Right renal pelvis (tissue), 4 donors: ENCODE results near the gene ACVR1. TPM values are rescaled to one million over a fixed set of nuclear protein-coding genes. Genes with fewer than 3 reads are reported as not detected.
A peak's percentile ranks its signal among the peaks of the same experiment; 100 is the strongest.

Experiments
- DNase-seq, 4 donors: peaks; one replicate each; pipeline ENCODE4 v3.0.0-alpha.2; 2013; ENCODE audit warnings: low read depth in 4 of 4, low spot score in 3 of 4, missing footprints in 1 of 4
- polyA plus RNA-seq, 4 donors: library from polyadenylated mRNA; unstranded; fragments of 120-200 nt; gene quantifications; one replicate each; pipeline ENCODE4 v1.2.1, GENCODE V29; 2013; ENCODE audit not compliant: insufficient read length in 4 of 4

Gene ACVR1
- 10 to 100 TPM; 26.1 to 34.6 (median 31.6) TPM for polyA plus RNA-seq

DNA sequence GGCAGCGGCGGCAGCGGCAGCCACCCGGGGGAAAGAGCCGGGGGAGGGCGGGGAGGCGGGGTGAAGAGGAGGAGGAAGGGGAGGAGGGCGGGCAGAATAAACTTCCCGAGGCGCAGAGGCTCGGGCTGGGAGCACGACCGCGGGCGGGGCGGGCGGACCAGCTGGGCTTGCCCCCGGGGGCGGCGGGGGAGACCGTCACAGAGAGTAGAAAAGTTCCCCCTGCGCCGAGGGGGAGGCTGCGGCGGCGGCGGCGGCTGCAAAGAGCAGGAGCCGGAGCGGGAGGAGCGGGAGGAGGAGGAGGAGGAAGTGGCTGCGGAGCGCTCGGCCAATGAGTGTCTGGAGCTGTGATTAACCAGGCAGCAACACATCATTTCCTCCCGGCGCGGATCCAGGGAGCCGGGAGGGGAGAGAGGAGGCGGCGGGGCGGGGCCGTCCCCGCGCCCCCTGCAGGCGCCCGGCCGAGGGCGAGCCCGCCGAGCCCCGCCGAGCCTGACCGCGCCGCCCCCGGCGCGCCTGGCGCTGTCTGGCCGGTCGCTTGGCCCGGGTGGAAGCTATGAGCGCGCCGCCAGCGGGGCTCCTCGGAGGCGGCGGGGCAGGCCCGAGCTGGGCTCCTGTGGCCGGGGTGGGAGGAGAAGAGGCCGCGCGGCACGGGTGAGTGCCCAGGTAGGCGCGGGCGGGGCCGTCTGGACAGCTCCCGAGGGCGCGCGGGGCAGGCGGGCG lies at the start of gene ACVR1:
TSS of gene ACVR1 (minus strand) at position 265 of the 720 bp plus-strand sequence. CDS start 76,837 bp downstream, outside the sequence.
- DNase-seq, result peak; percentile 81 to 94 (median 93)

DNA sequence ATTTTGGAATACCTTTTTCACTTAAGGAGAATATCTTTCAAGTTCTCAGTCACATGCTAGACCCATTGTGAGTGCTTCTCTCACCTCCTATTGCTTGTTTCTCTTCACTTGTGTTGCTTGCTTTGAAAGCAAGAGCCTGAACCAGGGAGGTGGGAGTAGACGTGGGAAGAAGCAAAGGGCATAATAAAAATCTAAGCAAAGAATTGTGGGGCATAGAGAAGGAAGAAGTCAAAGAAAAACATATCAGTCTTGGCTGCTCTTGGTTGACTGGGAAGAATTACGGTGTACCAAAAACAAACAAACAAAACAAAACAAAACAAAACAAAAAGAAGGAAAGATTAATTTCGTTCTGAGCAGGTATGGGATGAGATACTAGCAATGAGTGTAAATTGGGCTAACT lies 48.9 kb upstream of the ACVR1 start:
- no peak for DNase-seq

DNA sequence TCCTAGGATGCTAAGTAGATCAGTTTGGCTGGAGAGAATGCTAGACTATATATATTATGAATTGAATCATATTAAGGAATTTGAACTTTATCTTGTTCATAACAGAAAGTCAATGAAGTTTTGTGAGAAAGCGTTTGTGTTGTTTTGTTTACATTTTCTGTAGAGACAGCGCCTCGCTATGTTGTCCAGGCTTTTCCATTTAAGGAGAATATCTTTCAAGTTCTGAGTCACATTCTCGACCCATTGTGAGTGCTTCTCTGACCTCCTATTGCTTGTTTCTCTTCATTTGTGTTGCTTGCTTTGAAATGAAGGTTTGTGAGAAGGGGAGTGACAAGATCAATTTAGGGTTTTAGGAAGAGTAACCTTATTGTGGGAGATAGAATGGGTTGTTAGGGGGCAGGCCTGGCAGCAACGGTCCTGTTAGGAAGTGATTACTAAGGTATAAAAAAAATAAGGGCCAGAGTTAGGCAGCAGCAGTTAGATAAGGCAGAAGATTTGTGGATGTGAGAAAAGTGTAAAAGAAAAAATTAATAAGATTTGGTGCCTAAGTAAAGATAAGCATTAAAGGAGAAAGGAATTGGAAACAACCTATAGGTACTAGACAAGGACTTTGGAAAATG lies 47.6 kb upstream of the ACVR1 start:
- no peak for DNase-seq

DNA sequence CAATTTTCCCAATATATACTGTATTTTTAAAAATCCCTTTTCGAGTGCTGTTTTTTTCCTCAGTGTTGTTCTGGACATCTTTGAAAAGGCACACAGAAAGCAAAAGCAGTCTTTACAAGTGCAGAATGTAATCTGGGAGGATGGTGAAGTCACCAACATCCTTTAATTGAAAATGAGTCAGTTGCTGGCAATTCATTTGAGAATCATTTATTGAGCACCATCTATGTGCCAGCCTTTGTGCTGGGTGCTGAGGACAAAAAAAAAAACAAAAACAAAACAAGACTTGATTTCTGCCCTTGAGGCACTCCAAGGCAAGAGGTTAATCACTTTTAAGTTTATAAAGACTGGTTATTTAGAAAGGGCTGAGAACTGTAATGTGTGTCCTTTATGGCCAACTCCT lies 46.7 kb upstream of the ACVR1 start:
- DNase-seq, result no peak

DNA sequence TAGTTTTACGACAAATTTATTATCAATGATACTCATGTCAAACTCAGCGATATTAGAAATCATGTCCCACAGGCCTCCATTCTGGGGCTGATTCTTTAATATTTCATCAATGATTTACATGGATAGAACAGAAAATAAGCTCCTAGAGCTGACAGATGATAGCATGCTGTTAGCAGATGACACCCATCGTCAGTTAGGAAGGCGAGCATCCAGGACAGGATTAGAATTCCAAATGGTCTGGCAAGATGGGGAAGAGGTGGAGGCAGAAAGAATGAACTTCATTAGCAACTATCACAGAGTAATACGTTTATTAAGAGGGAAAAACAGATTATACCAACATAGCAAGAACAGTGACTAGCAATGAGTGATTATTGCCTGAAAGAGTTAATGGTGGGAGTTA lies 46.2 kb upstream of the ACVR1 start:
- no peak for DNase-seq

DNA sequence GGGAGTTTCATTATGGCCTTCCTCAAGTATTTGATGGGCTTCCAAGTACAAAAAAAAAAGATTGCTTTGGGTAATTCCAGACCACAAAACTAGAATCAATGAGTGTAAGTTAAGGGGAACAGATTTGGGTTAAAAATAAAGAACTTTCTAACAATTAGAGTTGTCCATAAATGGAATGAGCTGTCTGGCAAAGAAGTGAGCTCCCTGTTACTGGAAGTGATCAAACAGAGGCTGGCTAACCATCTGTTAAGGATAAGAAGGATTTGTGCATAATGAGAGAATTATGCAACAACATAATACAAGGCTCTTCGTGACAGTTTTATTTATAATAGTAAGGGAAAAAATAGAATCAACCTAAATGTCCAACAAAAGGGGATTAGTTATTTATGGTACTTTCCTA lies 44.6 kb upstream of the ACVR1 start:
- DNase-seq, result no peak

DNA sequence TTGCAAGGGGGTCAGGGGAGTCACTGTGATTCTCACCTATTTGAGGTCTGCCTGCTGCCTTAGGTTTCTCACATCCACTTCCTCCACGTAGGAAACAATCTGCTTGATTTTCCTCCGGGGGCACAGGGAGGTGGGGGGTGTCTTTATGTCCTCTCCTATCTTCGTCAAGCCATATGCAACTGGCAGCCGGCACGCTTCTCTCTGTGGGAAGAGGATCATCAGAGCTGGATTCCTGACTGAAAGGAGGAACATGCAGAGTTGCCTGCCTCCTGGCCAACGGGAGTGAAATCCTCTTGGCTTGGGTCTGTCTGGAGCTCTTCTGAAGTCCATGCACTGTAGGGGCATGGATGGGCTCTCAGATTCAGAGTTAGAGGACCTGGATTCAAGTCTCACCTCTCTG lies 43.1 kb upstream of the ACVR1 start:
- DNase-seq, result no peak

DNA sequence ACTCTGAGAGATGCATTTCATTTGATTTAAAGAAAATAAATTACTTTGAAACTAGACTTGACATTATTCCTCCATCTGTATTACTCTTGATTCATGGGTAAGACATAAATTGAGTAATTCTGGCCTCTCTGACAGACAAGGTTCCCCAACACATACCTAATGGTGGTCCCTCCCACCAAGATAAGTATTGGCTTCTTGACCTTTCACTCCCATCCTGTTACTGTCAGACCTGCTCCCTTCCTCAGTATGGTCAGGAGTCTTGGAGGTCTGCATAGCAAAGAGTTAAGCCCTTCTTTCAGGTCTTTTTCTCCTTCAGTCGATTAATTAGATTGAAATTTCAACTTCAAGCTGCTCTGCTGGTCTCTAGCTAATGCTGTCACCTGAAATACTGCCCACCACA lies 42.2 kb upstream of the ACVR1 start:
- DNase-seq, result no peak

DNA sequence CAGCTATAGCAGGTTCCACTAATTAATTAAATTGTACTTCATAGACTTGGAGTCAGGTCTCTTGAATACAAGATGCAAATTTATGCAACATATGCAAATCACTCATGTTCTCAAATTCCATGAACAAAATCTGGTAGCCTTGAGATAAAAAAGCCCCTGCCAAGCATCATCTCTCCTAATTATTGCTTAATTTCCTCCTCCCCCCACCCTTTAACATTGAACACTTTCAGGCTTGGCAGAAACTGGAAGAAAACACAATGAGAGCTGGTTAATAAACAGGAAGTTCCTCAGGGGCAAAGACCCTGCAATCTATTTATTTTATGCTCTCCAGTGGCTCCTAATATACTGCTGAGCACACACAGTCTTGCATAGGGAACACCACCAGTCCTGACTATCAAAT lies 35.6 kb upstream of the ACVR1 start:
- DNase-seq, result no peak

DNA sequence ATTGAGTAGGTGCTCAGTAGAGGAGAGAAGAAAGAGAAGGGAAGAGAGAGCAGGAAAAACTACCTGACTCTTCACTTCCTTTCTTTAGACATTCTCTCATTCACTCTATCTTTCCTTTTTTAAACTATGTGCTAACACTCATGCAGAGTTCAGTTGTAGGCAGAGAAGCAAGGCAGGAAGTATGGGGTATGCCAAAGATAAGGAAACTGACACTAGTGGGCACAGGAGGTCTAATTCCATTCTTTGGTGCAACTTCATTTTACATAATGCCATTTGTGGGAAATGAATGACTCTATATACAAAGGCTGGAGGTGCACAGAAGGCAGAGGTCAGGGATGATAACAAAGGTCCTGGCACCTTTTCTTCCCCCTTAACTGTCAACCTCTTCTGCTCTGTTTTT lies 35.1 kb upstream of the ACVR1 start:
- no peak for DNase-seq

DNA sequence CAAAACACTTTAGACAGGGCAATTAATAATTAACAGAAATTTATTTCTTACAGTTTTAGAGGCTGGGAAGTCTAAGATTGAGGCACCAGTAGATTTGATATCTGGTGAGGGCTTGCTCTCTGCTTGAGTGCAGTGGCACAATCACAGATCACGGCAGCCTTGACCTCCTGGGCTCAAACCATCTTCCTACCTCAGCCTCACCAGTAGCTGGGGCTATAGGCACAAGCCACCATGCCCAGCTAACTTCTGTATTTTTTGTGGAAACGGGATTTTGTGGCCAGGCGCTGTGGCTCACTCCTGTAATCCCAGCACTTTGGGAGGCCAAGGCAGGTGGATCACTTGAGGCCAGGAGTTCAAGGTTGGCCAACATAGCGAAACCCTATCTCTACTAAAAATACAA lies 29.0 kb upstream of the ACVR1 start:
- no peak for DNase-seq

DNA sequence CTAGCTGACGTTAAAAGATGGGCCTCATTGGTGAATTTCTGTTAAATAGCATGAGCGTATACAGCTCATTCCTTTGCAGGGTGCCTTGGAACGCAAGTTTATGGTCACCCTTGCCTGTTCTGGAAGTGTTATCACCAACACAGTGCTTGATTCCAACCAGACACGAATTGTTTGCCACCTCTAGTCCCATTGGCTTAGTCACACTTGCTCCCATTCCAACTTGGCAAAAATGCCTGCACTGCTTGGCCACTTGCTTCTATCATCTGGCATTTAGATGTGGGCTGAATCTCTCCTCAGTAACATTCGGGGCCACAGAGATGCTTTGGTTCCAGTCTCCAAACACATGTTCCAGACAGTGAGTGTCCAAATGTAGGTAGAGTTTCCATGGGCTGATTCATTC lies 27.5 kb upstream of the ACVR1 start:
- DNase-seq, result no peak

DNA sequence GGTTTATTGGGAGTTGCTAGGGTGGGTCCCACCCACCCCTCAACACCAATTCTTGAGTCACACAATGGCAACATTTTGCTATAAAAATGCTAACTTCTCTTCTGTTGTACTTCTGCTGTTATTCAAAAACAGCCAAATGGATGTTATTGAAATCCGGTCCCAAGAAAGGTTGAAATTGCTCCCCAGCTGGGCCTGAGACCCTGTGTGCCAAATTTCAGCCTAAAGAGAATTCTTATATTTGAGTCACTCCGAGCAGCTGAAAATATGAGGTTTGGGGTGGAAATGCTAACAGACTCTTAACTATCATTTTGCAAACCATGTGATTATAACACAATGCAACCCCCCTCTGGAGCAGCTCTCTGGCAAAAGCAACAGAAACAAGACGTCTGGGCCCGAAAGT lies 27.0 kb upstream of the ACVR1 start:
- DNase-seq, result no peak

DNA sequence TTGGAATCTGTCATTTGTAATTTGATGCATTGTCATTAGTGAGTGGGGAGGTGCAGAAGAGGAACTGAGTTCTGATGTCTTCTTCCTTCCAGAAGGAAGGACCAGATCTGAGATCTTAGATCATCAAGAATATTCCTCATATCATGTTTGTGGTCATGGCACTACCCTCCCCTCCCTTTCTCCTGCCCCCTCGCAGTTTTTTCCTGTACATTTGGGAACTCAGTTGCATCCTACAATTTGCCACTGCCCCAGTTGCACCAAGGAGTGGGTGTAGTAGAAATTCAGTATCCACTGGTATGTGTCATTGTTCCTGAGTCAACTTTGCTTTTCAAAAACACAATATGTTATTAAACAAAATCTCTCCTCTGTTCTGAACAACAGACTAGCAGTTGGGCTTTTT lies 26.6 kb upstream of the ACVR1 start:
- DNase-seq, result no peak

DNA sequence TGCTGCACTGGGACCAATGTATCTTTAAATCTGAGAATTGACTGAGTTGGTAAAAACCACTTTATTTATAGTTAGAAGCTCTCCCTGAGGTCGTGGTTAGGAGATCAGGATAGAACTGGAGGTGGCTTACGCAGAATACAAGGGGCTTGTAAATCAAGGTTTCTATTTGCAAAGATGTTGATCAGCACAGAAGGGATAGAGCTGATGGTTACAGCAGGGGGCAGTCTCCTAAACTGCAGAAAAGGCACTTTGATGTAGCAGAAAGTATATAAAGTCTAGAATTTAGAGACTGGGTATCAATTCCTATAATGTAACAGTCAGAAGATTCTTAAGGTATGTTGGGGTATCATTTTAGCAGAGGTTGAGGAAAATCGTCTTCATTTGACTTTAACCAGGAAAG lies 25.2 kb upstream of the ACVR1 start:
- DNase-seq, result no peak

DNA sequence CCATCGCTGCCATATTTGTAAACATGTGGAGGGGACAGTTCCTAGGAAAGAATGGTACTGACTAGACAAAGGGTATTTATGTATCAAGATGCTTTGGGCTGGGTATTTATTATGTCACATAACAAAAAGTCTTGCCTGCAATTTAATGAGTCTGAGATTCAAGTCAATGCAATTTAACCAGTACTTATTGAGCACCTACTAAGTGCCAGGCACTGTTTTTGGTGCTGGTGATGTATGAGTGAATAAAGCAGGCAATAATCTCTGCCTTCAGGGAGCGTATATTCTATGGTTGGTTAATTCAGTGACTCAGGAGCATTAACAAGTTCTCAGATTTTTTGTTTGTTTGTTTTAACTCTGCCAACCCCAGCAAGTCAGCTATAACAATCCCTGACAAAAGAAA lies 24.6 kb upstream of the ACVR1 start:
- no peak for DNase-seq

DNA sequence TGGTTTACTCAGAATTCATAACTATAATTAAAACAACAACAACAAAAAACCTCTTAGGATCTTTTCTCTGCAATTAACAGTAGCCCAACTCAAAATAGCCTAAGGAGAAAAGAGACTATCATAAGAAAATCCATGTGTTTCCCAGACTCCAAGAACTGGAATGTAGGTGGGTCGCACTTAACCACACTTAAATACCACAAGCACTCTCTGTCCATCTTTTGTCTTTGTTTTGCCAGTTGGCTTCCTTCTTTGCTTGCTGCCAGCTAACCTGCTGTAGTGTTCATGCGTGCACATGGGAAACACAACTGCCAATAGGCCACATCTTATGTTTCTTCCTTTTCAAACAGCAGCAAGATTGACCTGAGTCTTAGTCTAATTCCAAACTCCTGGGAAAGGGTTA lies 24.1 kb upstream of the ACVR1 start:
- DNase-seq, result no peak

DNA sequence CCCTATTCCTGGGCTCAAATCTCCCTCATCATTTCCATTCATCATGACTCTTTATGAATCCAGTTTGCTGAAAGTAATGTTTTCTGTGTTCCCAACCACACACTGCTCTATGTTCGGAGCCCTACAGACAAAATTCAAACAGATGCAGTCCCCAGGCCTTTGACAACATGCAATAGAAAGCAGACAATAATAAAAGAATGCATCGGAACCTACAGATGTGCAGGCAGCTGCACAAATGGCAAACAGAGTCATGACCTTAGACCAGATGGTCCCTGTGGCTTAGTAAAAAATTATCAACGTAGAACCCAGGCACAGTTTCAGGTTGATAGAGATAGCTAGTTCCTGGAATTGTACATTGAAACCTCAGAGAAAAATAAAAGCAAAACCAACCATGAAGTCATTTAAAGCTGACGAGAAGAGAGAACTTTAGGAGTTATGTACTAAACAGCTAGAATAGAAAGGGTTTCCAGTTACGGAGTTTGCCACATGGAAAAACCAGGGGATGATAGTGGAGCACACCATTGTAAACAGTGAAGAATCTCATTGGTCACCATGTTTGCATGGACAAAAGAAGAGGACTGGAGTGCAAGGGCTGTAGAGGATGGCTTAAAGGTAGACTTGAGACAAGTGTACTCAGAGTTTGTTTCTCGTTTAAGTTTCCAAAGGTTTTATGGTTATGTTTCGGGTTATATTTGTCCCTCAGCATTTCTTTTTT lies 23.2 kb upstream of the ACVR1 start:
- DNase-seq, result no peak

DNA sequence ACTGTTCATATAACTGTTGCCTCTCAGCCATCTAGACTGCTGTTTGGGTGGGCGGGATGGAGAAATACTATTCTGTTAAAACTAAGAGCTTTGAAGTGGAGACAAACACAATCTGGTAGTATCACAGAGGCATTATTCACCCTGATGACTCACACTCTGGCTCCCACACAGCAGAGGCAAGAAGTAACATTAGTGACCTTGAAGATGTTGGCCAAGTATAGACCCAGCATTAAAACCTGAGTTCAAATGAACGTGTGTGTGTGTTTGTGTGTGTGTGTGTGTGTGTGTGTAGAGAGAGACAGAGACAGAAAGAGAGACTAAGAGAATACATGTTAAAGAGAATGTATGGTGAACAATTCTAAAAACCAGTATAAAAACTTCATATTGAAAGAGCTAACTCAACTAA lies 22.5 kb upstream of the ACVR1 start:
- DNase-seq, result no peak

DNA sequence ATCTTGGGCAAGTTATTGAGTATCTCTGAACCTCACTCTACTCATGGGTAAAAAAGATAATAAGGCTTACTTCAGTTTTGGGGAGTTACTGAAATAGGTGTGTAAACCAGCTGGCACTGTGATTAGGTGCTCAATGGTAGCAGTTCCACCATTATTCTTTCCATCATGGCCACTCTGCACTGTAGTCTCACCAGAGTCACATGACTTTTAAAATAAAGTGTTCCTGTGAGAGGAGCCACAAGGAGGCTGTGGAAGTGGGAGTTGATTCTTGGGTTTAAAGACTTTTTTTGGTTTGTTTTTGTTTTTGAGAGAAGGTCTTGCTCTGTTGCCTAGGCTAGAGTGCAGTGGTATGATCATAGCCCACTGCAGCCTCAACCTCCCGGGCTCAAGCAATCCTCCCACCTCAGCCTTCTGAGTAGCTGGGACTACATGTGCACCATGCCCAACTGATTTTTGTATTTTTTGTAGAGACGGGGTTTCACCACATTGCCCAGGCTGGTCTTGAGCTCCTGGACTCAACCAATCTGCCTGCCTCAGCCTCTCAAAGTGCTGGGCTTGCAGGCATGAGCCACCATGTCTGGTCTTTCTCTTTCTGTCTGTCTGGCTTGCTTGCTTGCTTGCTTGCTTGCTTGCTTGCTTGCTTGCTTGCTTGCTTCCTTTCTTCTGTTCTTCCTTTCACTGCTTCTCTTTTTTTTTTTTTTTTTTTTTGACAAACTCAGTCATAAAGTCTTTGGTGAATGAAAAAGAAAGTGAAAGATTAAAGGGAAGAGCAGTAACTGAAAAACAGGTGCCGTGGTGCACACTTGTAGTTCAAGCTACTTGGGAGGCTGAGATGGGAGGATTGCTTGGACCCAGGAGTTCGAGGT lies 21.2 kb upstream of the ACVR1 start:
- DNase-seq, result no peak

DNA sequence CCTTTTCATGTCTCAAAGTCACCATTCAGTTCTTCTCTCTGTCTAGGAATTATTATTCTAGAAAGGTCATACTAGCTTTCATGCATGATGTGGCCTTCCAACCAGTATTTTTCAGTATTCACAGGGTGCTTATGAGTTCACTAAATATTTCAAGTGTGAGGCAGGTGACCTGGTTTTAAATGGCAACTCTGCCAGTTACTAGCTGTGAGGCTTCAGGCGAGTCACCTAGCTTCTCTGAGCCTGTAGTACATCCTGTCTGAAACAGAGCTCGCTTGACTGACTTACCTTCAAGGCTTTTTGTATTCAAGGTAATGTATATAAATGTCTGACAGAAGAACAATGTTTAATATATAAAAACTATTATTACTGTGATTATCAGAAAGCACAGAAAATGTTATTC lies 19.4 kb upstream of the ACVR1 start:
- DNase-seq, result no peak
